ENCODE measurements around the gene CYBA. TPM values are rescaled to one million over a fixed set of nuclear protein-coding genes. Genes with fewer than 3 reads are reported as not detected.
A peak's percentile ranks its signal among the peaks of the same experiment; 100 is the strongest.

CYBA gene
- total and polyA plus RNA-seq, 9 of the 15 experiments (the other 6 are each of a cell fraction or from before 2014, with no cell fraction given): 0.34 to 683 (median 93.0) TPM

- no peak for TF ChIP-seq ZNF282 (CRISPR knock-in tag; IDR thresholded peaks at IDR 0.05)
- TF ChIP-seq NUFIP1 (IDR thresholded peaks at IDR 0.05; ENCODE audit: partially characterized antibody): peak; percentile 45
- no peak for TF ChIP-seq GABPA (tag; conservative IDR thresholded peaks at IDR 0.05; ENCODE audit: low read depth)
- no peak for TF ChIP-seq NFATC3 (IDR thresholded peaks at IDR 0.05)
- TF ChIP-seq FOXO4 (CRISPR knock-in tag; IDR thresholded peaks at IDR 0.05): no peak
- TF ChIP-seq MTF1 (CRISPR knock-in tag; IDR thresholded peaks at IDR 0.05; ENCODE audit: borderline replicate concordance): no peak
- no peak for TF ChIP-seq RBM14 (IDR thresholded peaks at IDR 0.05; ENCODE audit: borderline replicate concordance, insufficient read depth, low read depth, low read length)
- peak in 1 of 2 experiments; percentile 31; a peak in 1 of 4 replicates for TF ChIP-seq ZNF318 (IDR thresholded peaks at IDR 0.05; ENCODE audit: borderline replicate concordance in 1 of 2, low read depth in 1 of 2)
Observed at GRCh38 chr16:88688013-88688778, 37.3 kb upstream of the CYBA start (continued).
